H9 (cell line): ENCODE measurements around the gene NDP. TPM values are rescaled to one million over a fixed set of nuclear protein-coding genes. Genes with fewer than 3 reads are reported as not detected.

Source experiments
- DNase-seq: peaks from one replicate; pipeline ENCODE4 v3.0.0-alpha.2; 2017
- H2AFZ ChIP-seq: one replicate; pipeline ENCODE4 v1.6.1; 2013; ENCODE audit warnings: mild to moderate bottlenecking, low read length, control low read depth, moderate library complexity
- H2AK5ac ChIP-seq: 2 replicates; pipeline ENCODE4 v1.6.1; 2013; ENCODE audit warnings: low read length, control low read depth, mixed read lengths; ENCODE audit not compliant: insufficient read length
- H2BK120ac ChIP-seq: one replicate; pipeline ENCODE4 v1.6.1; 2013; ENCODE audit warnings: low read depth, mild to moderate bottlenecking, low read length, control low read depth, inconsistent platforms; ENCODE audit not compliant: poor library complexity, severe bottlenecking
- H2BK12ac ChIP-seq: 2 replicates; pipeline ENCODE4 v1.6.1; 2013; ENCODE audit warnings: low read length, control low read depth, mixed read lengths, low read depth; ENCODE audit not compliant: insufficient read length
- H2BK15ac ChIP-seq: 2 replicates; pipeline ENCODE4 v1.6.1; 2013; ENCODE audit warnings: low read depth, low read length, control low read depth
- H2BK20ac ChIP-seq: one replicate; pipeline ENCODE4 v1.6.1; 2013; ENCODE audit warnings: low read depth, mild to moderate bottlenecking, low read length, control low read depth, inconsistent platforms; ENCODE audit not compliant: poor library complexity, severe bottlenecking
- H2BK5ac ChIP-seq: 2 replicates; pipeline ENCODE4 v1.6.1; 2013; ENCODE audit warnings: low read length, control low read depth, mixed read lengths; ENCODE audit not compliant: insufficient read length
- H3K14ac ChIP-seq: 2 replicates; pipeline ENCODE4 v1.6.1; 2013; ENCODE audit warnings: low read length, control low read depth; ENCODE audit not compliant: insufficient read depth
- H3K18ac ChIP-seq: 2 replicates; pipeline ENCODE4 v1.6.1; 2013; ENCODE audit warnings: low read depth, mild to moderate bottlenecking, mixed read lengths, low read length, control low read depth; ENCODE audit not compliant: insufficient read length
- H3K23ac ChIP-seq: 2 replicates; pipeline ENCODE4 v1.6.1; 2013; ENCODE audit warnings: low read length, control low read depth, mixed read lengths, low read depth; ENCODE audit not compliant: insufficient read length
- H3K23me2 ChIP-seq: 2 replicates; pipeline ENCODE4 v1.6.1; 2013; ENCODE audit warnings: low read depth, mild to moderate bottlenecking, mixed read lengths, low read length, control low read depth; ENCODE audit not compliant: insufficient read length, poor library complexity, severe bottlenecking
- H3K27ac ChIP-seq: 2 replicates; pipeline ENCODE4 v1.5.1; 2013; ENCODE audit warnings: low read length, control low read depth, mixed read lengths, low read depth; ENCODE audit not compliant: insufficient read length
- H3K27me3 ChIP-seq: 2 replicates; pipeline ENCODE4 v1.6.1; 2013; ENCODE audit warnings: low read length, control low read depth, inconsistent platforms; ENCODE audit not compliant: insufficient read depth
- H3K4ac ChIP-seq: 2 replicates; pipeline ENCODE4 v1.6.1; 2013; ENCODE audit warnings: low read depth, mild to moderate bottlenecking, control low read depth, inconsistent platforms, low read length, moderate library complexity
- H3K4me1 ChIP-seq: 2 replicates; pipeline ENCODE4 v1.6.1; 2013; ENCODE audit warnings: low read length, control low read depth, inconsistent platforms; ENCODE audit not compliant: insufficient read depth
- H3K4me2 ChIP-seq: 2 replicates; pipeline ENCODE4 v1.6.1; 2013; ENCODE audit warnings: low read length, control low read depth, mixed read lengths; ENCODE audit not compliant: insufficient read length, insufficient read depth
- H3K56ac ChIP-seq: 2 replicates; pipeline ENCODE4 v1.6.1; 2013; ENCODE audit warnings: low read depth, mild to moderate bottlenecking, mixed read lengths, low read length, control low read depth; ENCODE audit not compliant: insufficient read length
- H3K79me1 ChIP-seq: 2 replicates; pipeline ENCODE4 v1.6.1; 2013; ENCODE audit warnings: low read depth, mild to moderate bottlenecking, moderate library complexity, low read length, control low read depth, inconsistent platforms; ENCODE audit not compliant: insufficient read depth, poor library complexity, severe bottlenecking
- H3K79me2 ChIP-seq: 2 replicates; pipeline ENCODE4 v1.6.1; 2013; ENCODE audit warnings: low read length, control low read depth, inconsistent platforms; ENCODE audit not compliant: insufficient read depth
- H3K9ac ChIP-seq: 2 replicates; pipeline ENCODE4 v1.6.1; 2013; ENCODE audit warnings: low read length, control low read depth, mixed read lengths; ENCODE audit not compliant: insufficient read length; ENCODE audit errors: extremely low read depth
- H3K9me3 ChIP-seq: one replicate; pipeline ENCODE4 v1.6.1; 2013; ENCODE audit warnings: low read depth, low read length, inconsistent platforms; ENCODE audit not compliant: control insufficient read depth
- H3T11ph ChIP-seq: one replicate; pipeline ENCODE4 v1.6.1; 2013; ENCODE audit warnings: mild to moderate bottlenecking, low read length, control low read depth, inconsistent platforms
- H4K20me1 ChIP-seq: one replicate; pipeline ENCODE4 v1.6.1; 2013; ENCODE audit not compliant: control insufficient read depth, insufficient read length, insufficient read depth
- H4K5ac ChIP-seq: 2 replicates; pipeline ENCODE4 v1.6.1; 2013; ENCODE audit warnings: low read depth, mild to moderate bottlenecking, mixed read lengths, low read length, control low read depth; ENCODE audit not compliant: insufficient read length
- H4K8ac ChIP-seq: replicated peaks from 2 replicates; pipeline ENCODE4 v1.6.1; 2013; ENCODE audit warnings: low read length, control low read depth, mixed read lengths, low read depth; ENCODE audit not compliant: insufficient read length
- H4K91ac ChIP-seq: 2 replicates; pipeline ENCODE4 v1.6.1; 2013; ENCODE audit warnings: low read depth, mild to moderate bottlenecking, moderate library complexity, mixed read lengths, low read length, control low read depth; ENCODE audit not compliant: insufficient read length
- H3K27ac Mint-ChIP-seq, 3 experiments: 2 replicates in 2 of 3; 3 replicates in 1 of 3; pipeline ENCODE4 v1.8.0; 2020 to 2021; ENCODE audit warnings: mixed read lengths in 3 of 3, mild to moderate bottlenecking in 1 of 3, moderate library complexity in 1 of 3
- H3K27me3 Mint-ChIP-seq: 2 replicates; pipeline ENCODE4 v1.8.0; 2021; ENCODE audit warnings: low read depth, mild to moderate bottlenecking, moderate library complexity, mixed read lengths
- H3K36me3 Mint-ChIP-seq, 3 experiments: 2 replicates in 2 of 3; 3 replicates in 1 of 3; pipeline ENCODE4 v1.8.0; 2020 to 2021; ENCODE audit warnings: low read depth in 3 of 3, mixed read lengths in 3 of 3; ENCODE audit not compliant: insufficient read depth in 1 of 3
- H3K4me1 Mint-ChIP-seq, 2 experiments: 2 replicates each; pipeline ENCODE4 v1.8.0; 2020; ENCODE audit warnings: mixed read lengths in 2 of 2
- H3K4me3 Mint-ChIP-seq, 2 experiments: 2 replicates in 1 of 2; 3 replicates in 1 of 2; pipeline ENCODE4 v1.8.0; 2020 to 2021; ENCODE audit warnings: mild to moderate bottlenecking in 2 of 2, mixed read lengths in 2 of 2, moderate library complexity in 1 of 2
- H3K9me3 Mint-ChIP-seq, 2 experiments: 2 replicates in 1 of 2; 3 replicates in 1 of 2; pipeline ENCODE4 v1.8.0; 2020; ENCODE audit warnings: mild to moderate bottlenecking in 2 of 2, mixed read lengths in 2 of 2, moderate library complexity in 1 of 2
- WGBS: extraction: QIAGEN DNeasy Blood & Tissue Kit; methylation state at CpG from one replicate; pipeline ENCODE4 v1.1.7; 2013; ENCODE audit warnings: missing lambda C conversion rate, low lambda C conversion rate, mixed read lengths; ENCODE audit not compliant: insufficient read length; ENCODE audit errors: extremely low coverage; 5-methylcytosine and 5-hydroxymethylcytosine counted together
- total RNA-seq: library from RNA; stranded (reverse); gene quantifications from 2 replicates; pipeline ENCODE4 v1.2.1, GENCODE V29; 2021
- TF ChIP-seq, protein P1 (sequence below): fragments of 200-600 bp; sonication (generic); conservative IDR thresholded peaks from 3 replicates; pipeline ENCODE4 v1.8.0; 2021; ENCODE audit warnings: antibody characterized with exemption, mild to moderate bottlenecking

NDP gene
- total RNA-seq, 1 experiment from 2014 or later = not detected

- no peaks in the 10 kb centered on the region for H3K23me2 ChIP-seq
- H3K4me1 Mint-ChIP-seq = no peaks in the 10 kb centered on the region
- H3K9ac ChIP-seq = no peak overlapping the region
- no peak for DNase-seq
- no peak overlapping the region for H4K91ac ChIP-seq
- H4K8ac ChIP-seq = no peak overlapping the region
- no peaks in the 10 kb centered on the region for H3K79me2 ChIP-seq
- no peaks in the 10 kb centered on the region for H3K79me1 ChIP-seq
- H3K27ac Mint-ChIP-seq = no peak overlapping the region
- peaks cover 37% of the 10 kb centered on the region for H3K9me3 ChIP-seq
- H3K27ac ChIP-seq = no peak overlapping the region
- no peaks in the 10 kb centered on the region for H4K20me1 ChIP-seq
- no CpG with 5 or more reads among the region's 2 CpGs for WGBS
- no peak overlapping the region for H2BK20ac ChIP-seq
- H3K4me3 Mint-ChIP-seq = no peak overlapping the region
- no peaks in the 10 kb centered on the region for H3K27me3 ChIP-seq
- H2BK12ac ChIP-seq = no peak overlapping the region
- no peak overlapping the region for H2BK120ac ChIP-seq
- H3K4me1 ChIP-seq = no peaks in the 10 kb centered on the region
- H3K36me3 Mint-ChIP-seq = no peaks in the 10 kb centered on the region
- peaks cover 61 to 64% of the 10 kb centered on the region in 2 experiments for H3K9me3 Mint-ChIP-seq
- H3K4me2 ChIP-seq = no peak overlapping the region
- no peaks in the 10 kb centered on the region for H3K27me3 Mint-ChIP-seq
- no peak overlapping the region for H3K18ac ChIP-seq
- H3K4ac ChIP-seq = no peak overlapping the region
- no peak overlapping the region for H2AK5ac ChIP-seq
- H4K5ac ChIP-seq = no peak overlapping the region
- TF ChIP-seq, protein P1, sequence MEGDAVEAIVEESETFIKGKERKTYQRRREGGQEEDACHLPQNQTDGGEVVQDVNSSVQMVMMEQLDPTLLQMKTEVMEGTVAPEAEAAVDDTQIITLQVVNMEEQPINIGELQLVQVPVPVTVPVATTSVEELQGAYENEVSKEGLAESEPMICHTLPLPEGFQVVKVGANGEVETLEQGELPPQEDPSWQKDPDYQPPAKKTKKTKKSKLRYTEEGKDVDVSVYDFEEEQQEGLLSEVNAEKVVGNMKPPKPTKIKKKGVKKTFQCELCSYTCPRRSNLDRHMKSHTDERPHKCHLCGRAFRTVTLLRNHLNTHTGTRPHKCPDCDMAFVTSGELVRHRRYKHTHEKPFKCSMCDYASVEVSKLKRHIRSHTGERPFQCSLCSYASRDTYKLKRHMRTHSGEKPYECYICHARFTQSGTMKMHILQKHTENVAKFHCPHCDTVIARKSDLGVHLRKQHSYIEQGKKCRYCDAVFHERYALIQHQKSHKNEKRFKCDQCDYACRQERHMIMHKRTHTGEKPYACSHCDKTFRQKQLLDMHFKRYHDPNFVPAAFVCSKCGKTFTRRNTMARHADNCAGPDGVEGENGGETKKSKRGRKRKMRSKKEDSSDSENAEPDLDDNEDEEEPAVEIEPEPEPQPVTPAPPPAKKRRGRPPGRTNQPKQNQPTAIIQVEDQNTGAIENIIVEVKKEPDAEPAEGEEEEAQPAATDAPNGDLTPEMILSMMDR = no peak
- no peak overlapping the region for H2AFZ ChIP-seq
- no peak overlapping the region for H3K56ac ChIP-seq
- H3K23ac ChIP-seq = no peak overlapping the region
- H2BK15ac ChIP-seq = no peak overlapping the region
- H3K14ac ChIP-seq = no peak overlapping the region
- H3T11ph ChIP-seq = no peak overlapping the region
- no peak overlapping the region for H2BK5ac ChIP-seq
These were observed 37.4 kb upstream of the NDP start for GRCh38 chrX:44010626-44011025.
